Fibroblast of the aortic adventitia (primary cell): ENCODE results near the gene SCN1B. TPM values are rescaled to one million over a fixed set of nuclear protein-coding genes. Genes with fewer than 3 reads are reported as not detected.

Experiments used
- DNase-seq: peaks from one replicate; pipeline ENCODE4 v3.0.0-alpha.2; 2010; ENCODE audit warnings: low read depth
- H3K4me3 ChIP-seq: 2 replicates; pipeline ENCODE4 v1.5.1; 2011; ENCODE audit warnings: low read depth, mild to moderate bottlenecking, control low read depth, low read length, moderate library complexity
- CTCF ChIP-seq: IDR thresholded peaks from 2 replicates; pipeline ENCODE4 v1.5.1; 2011; ENCODE audit warnings: mild to moderate bottlenecking, low read length, control low read depth, inconsistent platforms; ENCODE audit not compliant: insufficient read depth
- total RNA-seq: library from RNA; depleted of rRNA; stranded (reverse); fragments of >200 nt; gene quantifications from 2 replicates; pipeline ENCODE4 v1.2.3, GENCODE V29; 2012; ENCODE audit warnings: low replicate concordance

The SCN1B gene
- total RNA-seq, 1 donor, result 7.0 TPM

- no peak for TF ChIP-seq CTCF
- no peak overlapping the region for H3K4me3 ChIP-seq
- DNase-seq, result no peak
These were observed 43.2 kb downstream of the SCN1B start for GRCh38 chr19:35073516-35073915.

GRCh38 chr19:35073941-35074340 lies 43.7 kb downstream of the SCN1B start:
- TF ChIP-seq CTCF, result no peak
- no peak for DNase-seq
- H3K4me3 ChIP-seq, result no peak overlapping the region

GRCh38 chr19:35074426-35075201 lies 44.3 kb downstream of the SCN1B start:
- no peak for DNase-seq
- no peak overlapping the region for H3K4me3 ChIP-seq
- no peak for TF ChIP-seq CTCF

GRCh38 chr19:35075202-35076025 lies 45.1 kb downstream of the SCN1B start:
- H3K4me3 ChIP-seq, result no peak overlapping the region
- no peak for TF ChIP-seq CTCF
- no peak for DNase-seq

- no peak overlapping the region for H3K4me3 ChIP-seq
- DNase-seq, result no peak
- no peak for TF ChIP-seq CTCF
These were observed 45.7 kb downstream of the SCN1B start for GRCh38 chr19:35076026-35076370.

- no peak overlapping the region for H3K4me3 ChIP-seq
- no peak for DNase-seq
- no peak for TF ChIP-seq CTCF
These were observed 46.4 kb downstream of the SCN1B start for GRCh38 chr19:35076657-35077056.
